Adrenal gland (tissue), 12 donors: ENCODE measurements around the gene ZNF428. TPM values are rescaled to one million over a fixed set of nuclear protein-coding genes. Genes with fewer than 3 reads are reported as not detected.
A peak's percentile ranks its signal among the peaks of the same experiment; 100 is the strongest.
"Not testable (repeated sequence)": the region's sequence is repeated elsewhere in the genome, so short reads cannot be mapped to it uniquely, and the experiment has no call there.

Source experiments
- DNase-seq, 7 donors: peaks; one replicate each; pipeline ENCODE4 v3.0.0-alpha.2; 2019 to 2020
- H3K27ac ChIP-seq, 5 donors: fragments of 200-600 bp; sonication (generic) in 4 of 5; 1 replicate in 3 of 5; 2 replicates in 2 of 5; pipeline versions ENCODE4 v1.5.1 to v1.8.0; 2016 to 2020; ENCODE audit warnings: mild to moderate bottlenecking in 1 of 5
- H3K27me3 ChIP-seq: fragments of 200-600 bp; 2 replicates; pipeline ENCODE4 v1.8.0; 2021
- H3K36me3 ChIP-seq, 2 donors: fragments of 200-600 bp; replicated peaks in 1 of 2; 1 replicate in 1 of 2; 2 replicates in 1 of 2; pipeline versions ENCODE4 v1.5.1 to v1.8.0; 2018 to 2022
- H3K4me1 ChIP-seq, 2 donors: fragments of 200-600 bp; replicated peaks in 1 of 2; 1 replicate in 1 of 2; 2 replicates in 1 of 2; pipeline versions ENCODE4 v1.5.1 to v1.8.0; 2018 to 2021
- H3K4me3 ChIP-seq, 4 donors: fragments of 200-600 bp; sonication (generic) in 3 of 4; one replicate each; pipeline ENCODE4 v1.5.1; 2016 to 2018
- H3K9me3 ChIP-seq, 3 donors: fragments of 200-600 bp; sonication (generic) in 1 of 3; replicated peaks in 1 of 3; 1 replicate in 2 of 3; 2 replicates in 1 of 3; pipeline versions ENCODE4 v1.5.1 to v1.8.0; 2016 to 2021
- POLR2A ChIP-seq, 2 donors: fragments of 450-650 bp; IDR thresholded peaks; one replicate each; pipeline ENCODE4 v1.6.1; 2017; ENCODE audit warnings: antibody characterized with exemption in 2 of 2, mild to moderate bottlenecking in 2 of 2, moderate library complexity in 1 of 2
- WGBS, 4 donors: extraction: QIAGEN DNeasy Blood & Tissue Kit in 2 of 4; methylation state at CpG; one replicate each; pipeline versions ENCODE4 v1.1.5 to v1.1.7; 2013 to 2017; 5-methylcytosine and 5-hydroxymethylcytosine counted together
- intact Hi-C, 2 donors: fragments of 100-400 bp; cut with DNase I; formaldehyde crosslinking; loops; one replicate each; pipeline versions ENCODE4 v1.14.1 to v1.15.0; 2022 to 2023
- polyA plus RNA-seq, 3 donors: library from polyadenylated mRNA; stranded (reverse); fragments of 200-250 nt in 2 of 3; fragments of 350-450 nt in 1 of 3; fragmentation: Illumina TruSeq in 1 of 3; extraction: RNeasy Lipid Tissue Mini Kit (QIAGEN cat#74804) in 1 of 3; gene quantifications; one replicate each; pipeline ENCODE4 v1.2.3, GENCODE V29; 2013 to 2014
- total RNA-seq, 9 donors: library from RNA; depleted of rRNA in 4 of 9; stranded (reverse); fragments of >200 nt in 4 of 9; fragments of 120-200 nt in 1 of 9; fragmentation: NEBNext Ultra II Directional in 1 of 9; extraction: Animal tissue kit (Norgen Biotek cat#: 25700) in 1 of 9; gene quantifications; one replicate each; pipeline versions ENCODE4 v1.1.0 to v1.2.4, GENCODE V29; 2013 to 2023
- TF ChIP-seq, protein P1 (sequence below), 6 experiments: fragments of 450-650 bp in 4 of 6; fragments of 200-600 bp in 2 of 6; sonication (generic) in 1 of 6; IDR thresholded peaks; 1 replicate in 5 of 6; 2 replicates in 1 of 6; pipeline versions ENCODE4 v1.5.1 to v1.8.0; 2016 to 2021; ENCODE audit warnings: antibody characterized with exemption in 6 of 6, mild to moderate bottlenecking in 2 of 6, moderate library complexity in 1 of 6
- donor health status: healthy with polysubstance abuse.
- donor health status: Bipolar disorder and iron deficiency.
- donor health status: DM: yes; HTN: yes; CAD: no.
- donor health status: DM: no; HTN: no; CAD: no.
- donor health status: DM: no; HTN: no; CAD: no.
- donor health status: DM: yes; HTN: yes; CAD: no.

The ZNF428 gene
- total and polyA plus RNA-seq, 12 donors: 10.3 to 214 (median 58.8) TPM

DNA sequence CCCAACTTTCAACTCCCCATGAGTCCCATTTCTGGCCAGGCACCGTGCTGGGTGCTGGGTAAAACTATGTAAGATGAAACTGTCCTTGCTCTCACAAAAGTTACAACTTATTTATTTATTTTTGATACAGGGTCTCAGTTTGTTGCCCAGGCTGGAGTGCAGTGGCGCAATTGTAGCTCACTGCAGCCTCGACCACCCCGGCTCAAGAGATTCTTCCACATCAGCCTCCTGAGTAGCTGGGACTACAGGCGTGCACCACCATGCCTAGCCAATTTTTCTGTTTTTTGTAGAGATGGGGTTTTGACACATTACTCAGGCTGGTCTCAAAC is 33.1 kb upstream of the ZNF428 start:
- DNase-seq: no peak
- WGBS, 4 donors: 49 to 79% (median 66%) methylated on average over 4 to 5 of the region's 5 CpGs
- intact Hi-C loops: loop anchor here (5.0 to 10.0 kb wide), 4 partner anchors 48 to 198 kb away; partner anchors contain the start of genes IRGQ (in 1 of the 2) and ZNF576 (in 1 of the 2)
- H3K27me3 ChIP-seq: no peaks in the 10 kb centered on the region
- H3K4me1 ChIP-seq: no peaks in the 10 kb centered on the region
- peaks cover 0 to 17% of the 10 kb centered on the region in 2 donors for H3K36me3 ChIP-seq
- no peak overlapping the region for H3K4me3 ChIP-seq
- TF ChIP-seq POLR2A (IDR thresholded peaks at IDR 0.05): no peak
- TF ChIP-seq, protein P1, sequence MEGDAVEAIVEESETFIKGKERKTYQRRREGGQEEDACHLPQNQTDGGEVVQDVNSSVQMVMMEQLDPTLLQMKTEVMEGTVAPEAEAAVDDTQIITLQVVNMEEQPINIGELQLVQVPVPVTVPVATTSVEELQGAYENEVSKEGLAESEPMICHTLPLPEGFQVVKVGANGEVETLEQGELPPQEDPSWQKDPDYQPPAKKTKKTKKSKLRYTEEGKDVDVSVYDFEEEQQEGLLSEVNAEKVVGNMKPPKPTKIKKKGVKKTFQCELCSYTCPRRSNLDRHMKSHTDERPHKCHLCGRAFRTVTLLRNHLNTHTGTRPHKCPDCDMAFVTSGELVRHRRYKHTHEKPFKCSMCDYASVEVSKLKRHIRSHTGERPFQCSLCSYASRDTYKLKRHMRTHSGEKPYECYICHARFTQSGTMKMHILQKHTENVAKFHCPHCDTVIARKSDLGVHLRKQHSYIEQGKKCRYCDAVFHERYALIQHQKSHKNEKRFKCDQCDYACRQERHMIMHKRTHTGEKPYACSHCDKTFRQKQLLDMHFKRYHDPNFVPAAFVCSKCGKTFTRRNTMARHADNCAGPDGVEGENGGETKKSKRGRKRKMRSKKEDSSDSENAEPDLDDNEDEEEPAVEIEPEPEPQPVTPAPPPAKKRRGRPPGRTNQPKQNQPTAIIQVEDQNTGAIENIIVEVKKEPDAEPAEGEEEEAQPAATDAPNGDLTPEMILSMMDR (IDR thresholded peaks at IDR 0.05): peak in 1 of 6 experiments; percentile 13
- H3K27ac ChIP-seq: no peak overlapping the region
- H3K9me3 ChIP-seq: no peaks in the 10 kb centered on the region

DNA sequence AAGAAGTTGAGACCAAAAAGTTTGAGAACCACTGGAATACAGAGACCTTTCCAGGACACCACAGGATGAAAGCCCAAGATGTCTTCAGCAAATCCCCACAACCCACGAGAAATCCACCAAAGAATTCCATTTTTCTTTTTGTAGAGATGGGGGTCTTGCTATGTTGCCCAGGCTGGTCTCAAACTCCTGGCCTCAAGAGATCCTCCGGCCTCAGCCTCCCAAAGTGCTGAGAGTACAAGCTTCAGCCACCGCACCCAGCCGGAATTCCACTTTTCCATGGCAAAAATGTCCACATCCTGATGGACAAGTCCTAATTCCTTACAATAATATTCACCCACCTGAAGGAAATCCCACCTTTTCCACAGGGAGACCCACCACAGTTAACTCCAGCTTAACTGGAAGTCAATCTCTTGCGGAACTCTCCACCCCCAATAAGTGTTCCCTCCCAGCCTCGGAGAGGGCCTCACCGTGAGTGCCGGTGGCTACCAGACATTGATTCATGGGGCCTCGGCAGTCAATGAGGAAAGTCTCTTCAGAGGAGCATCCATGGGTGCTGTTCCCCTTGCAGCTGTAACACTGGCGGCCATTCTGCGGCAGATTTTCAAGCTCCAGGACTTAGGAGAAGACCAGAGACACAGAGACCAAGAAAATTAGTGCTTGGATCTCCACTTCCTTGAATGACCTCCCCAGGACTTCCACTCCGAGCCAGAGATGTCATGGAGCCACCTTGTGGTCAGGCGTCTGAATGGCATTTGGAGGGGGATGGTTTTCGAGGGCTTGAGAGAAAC is 32.5 kb upstream of the ZNF428 start:
- intact Hi-C loops: loop anchor here (5.0 to 10.0 kb wide), 4 partner anchors 47 to 197 kb away; partner anchors contain the start of genes IRGQ (in 1 of the 2) and ZNF576 (in 1 of the 2)
- TF ChIP-seq, protein P1 (IDR thresholded peaks at IDR 0.05): peak; percentile 75 to 84 (median 80)
- TF ChIP-seq POLR2A (IDR thresholded peaks at IDR 0.05): no peak
- peak overlapping the region in 1 of 5 donors; percentile 3 for H3K27ac ChIP-seq
- H3K36me3 ChIP-seq: peaks cover 0 to 17% of the 10 kb centered on the region in 2 donors
- WGBS, 4 donors: 52 to 63% (median 53%) methylated on average over 13 to 14 of the region's 14 CpGs
- DNase-seq: peak; percentile 67 to 86 (median 74)
- no peaks in the 10 kb centered on the region for H3K9me3 ChIP-seq
- no peaks in the 10 kb centered on the region for H3K27me3 ChIP-seq
- H3K4me1 ChIP-seq: no peaks in the 10 kb centered on the region
- H3K4me3 ChIP-seq: peak overlapping the region in 1 of 4 donors; percentile 31

DNA sequence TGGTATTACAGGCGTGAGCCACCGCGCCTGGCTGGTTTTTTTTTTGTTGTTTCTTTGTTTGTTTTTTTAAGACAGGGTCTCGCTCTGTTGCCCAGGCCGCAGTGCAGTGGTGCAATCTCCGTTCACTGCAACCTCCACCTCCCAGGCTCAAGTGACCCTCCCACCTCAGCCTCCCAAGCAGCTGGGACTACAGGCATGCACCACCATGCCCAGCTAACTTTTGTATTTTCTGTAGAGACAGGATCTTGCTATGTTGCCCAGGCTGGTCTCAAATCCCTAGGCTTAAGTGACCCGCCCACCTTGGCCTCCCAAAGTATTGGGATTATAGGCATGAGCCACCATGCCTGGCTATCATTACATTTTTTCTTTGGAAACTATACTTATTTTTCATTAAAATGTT is 30.8 kb upstream of the ZNF428 start:
- H3K27ac ChIP-seq, H3K4me1 ChIP-seq, H3K27me3 ChIP-seq, H3K9me3 ChIP-seq, H3K4me3 ChIP-seq, DNase-seq: not testable (repeated sequence)
- peaks cover 0 to 17% of the 10 kb centered on the region in 2 donors for H3K36me3 ChIP-seq
- WGBS, 4 donors: 93 to 97% (median 95%) methylated on average over 7 of the region's 7 CpGs
- intact Hi-C loops: loop anchor here (5.0 to 10.0 kb wide), 4 partner anchors 45 to 195 kb away; partner anchors contain the start of genes IRGQ (in 1 of the 2) and ZNF576 (in 1 of the 2)

DNA sequence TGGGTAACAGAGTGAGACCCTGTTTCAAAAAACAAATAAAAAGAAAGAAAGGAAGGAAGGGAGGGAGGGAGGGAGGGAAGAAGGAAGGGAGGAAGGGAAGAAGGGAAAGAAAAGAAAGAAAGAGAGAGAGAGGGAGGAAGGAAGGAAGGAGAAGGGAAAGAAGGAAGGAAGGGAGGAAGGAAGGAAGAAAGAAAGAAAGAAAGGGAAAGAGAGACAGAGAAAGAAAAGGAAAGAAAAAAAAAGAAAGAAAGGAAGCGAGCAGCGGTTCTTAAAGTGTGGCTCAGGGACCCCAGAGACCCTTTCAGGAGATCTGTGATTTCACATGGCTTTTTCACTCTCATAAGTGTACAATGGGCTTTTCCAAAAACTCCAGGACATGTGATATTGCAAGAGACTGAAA is 30.1 kb upstream of the ZNF428 start:
- Histone ChIP-seq H3K27ac (no peak overlapping the region), H3K27me3 (no peaks in the 10 kb centered on the region), H3K4me3 (no peak overlapping the region), H3K4me1 (no peaks in the 10 kb centered on the region), H3K9me3 (no peaks in the 10 kb centered on the region), H3K36me3 (peaks cover 0 to 17% of the 10 kb centered on the region in 2 donors)
- DNase-seq: no peak
- intact Hi-C loops: no loop called here
- WGBS, 4 donors: 82 to 93% (median 89%) methylated on average over 2 of the region's 2 CpGs
- TF ChIP-seq POLR2A (IDR thresholded peaks at IDR 0.05): no peak
- TF ChIP-seq, protein P1 (IDR thresholded peaks at IDR 0.05): no peak
